ENCODE data around the gene MAP6.

DNA sequence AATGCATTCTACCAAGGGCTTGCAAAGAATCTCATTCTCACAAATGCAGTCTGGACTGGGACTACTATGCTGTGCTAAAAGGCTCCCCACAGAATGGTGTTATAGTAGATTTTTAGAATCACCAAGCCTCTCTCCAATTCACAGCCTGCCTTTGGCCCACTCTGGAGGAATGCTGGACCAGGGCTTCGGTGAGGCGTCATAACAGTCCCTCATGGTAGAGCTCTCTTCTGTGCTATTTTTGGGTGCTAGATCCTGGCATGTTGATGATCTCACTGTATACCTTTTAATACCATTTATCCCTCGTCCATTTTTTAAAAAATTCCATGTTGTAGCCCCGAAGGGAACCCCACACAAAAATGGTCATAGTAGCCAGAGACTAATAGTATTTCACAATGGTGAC lies 17.6 kb downstream of the MAP6 start:
- TF ChIP-seq, protein P1, sequence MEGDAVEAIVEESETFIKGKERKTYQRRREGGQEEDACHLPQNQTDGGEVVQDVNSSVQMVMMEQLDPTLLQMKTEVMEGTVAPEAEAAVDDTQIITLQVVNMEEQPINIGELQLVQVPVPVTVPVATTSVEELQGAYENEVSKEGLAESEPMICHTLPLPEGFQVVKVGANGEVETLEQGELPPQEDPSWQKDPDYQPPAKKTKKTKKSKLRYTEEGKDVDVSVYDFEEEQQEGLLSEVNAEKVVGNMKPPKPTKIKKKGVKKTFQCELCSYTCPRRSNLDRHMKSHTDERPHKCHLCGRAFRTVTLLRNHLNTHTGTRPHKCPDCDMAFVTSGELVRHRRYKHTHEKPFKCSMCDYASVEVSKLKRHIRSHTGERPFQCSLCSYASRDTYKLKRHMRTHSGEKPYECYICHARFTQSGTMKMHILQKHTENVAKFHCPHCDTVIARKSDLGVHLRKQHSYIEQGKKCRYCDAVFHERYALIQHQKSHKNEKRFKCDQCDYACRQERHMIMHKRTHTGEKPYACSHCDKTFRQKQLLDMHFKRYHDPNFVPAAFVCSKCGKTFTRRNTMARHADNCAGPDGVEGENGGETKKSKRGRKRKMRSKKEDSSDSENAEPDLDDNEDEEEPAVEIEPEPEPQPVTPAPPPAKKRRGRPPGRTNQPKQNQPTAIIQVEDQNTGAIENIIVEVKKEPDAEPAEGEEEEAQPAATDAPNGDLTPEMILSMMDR (IDR thresholded peaks at IDR 0.05), result no peak
- TF ChIP-seq EP300 (IDR thresholded peaks at IDR 0.05), result no peak

Data from tibial nerve (tissue), 4 donors.